NCI-H1930 (cell line): ENCODE results near the gene FEM1B.

Experiments
- DNase-seq, 2 experiments: peaks; one replicate each; lab custom pipeline; 2025; lab: John Stamatoyannopoulos, UW

Gene FEM1B

GRCh38 chr15:68259883-68260282 lies 17.7 kb upstream of the FEM1B start:
- no peak for DNase-seq

- no peak for DNase-seq
Observed at GRCh38 chr15:68261241-68261640, 16.3 kb upstream of the FEM1B start.

- no peak for DNase-seq
Observed at GRCh38 chr15:68261980-68262379, 15.6 kb upstream of the FEM1B start.

- no peak for DNase-seq
Observed at GRCh38 chr15:68262514-68263356, 14.8 kb upstream of the FEM1B start.

- no peak for DNase-seq
Observed at GRCh38 chr15:68264282-68264681, 13.3 kb upstream of the FEM1B start.

GRCh38 chr15:68265081-68265480 lies 12.5 kb upstream of the FEM1B start:
- no peak for DNase-seq

- no peak for DNase-seq
Observed at GRCh38 chr15:68265674-68266073, 11.9 kb upstream of the FEM1B start.

- no peak for DNase-seq
Observed at GRCh38 chr15:68268405-68268804, 9.1 kb upstream of the FEM1B start.

GRCh38 chr15:68271854-68272471 lies 5.6 kb upstream of the FEM1B start:
- no peak for DNase-seq

- no peak for DNase-seq
Observed at GRCh38 chr15:68272721-68273271, 4.7 kb upstream of the FEM1B start.

- DNase-seq = no peak
Observed at GRCh38 chr15:68274201-68274848, 3.2 kb upstream of the FEM1B start.

- no peak for DNase-seq
Observed at GRCh38 chr15:68275165-68275746, 2.3 kb upstream of the FEM1B start.

GRCh38 chr15:68276668-68277067 lies 877 bp upstream of the FEM1B start:
- no peak for DNase-seq

GRCh38 chr15:68277131-68277602 lies 378 bp upstream of the FEM1B start:
- DNase-seq = no peak

- DNase-seq = no peak
Observed at GRCh38 chr15:68278345-68278594, 725 bp downstream of the FEM1B start.

GRCh38 chr15:68278595-68279405 lies 1.3 kb downstream of the FEM1B start:
- DNase-seq = no peak

GRCh38 chr15:68279779-68280753 lies 2.5 kb downstream of the FEM1B start:
- no peak for DNase-seq

GRCh38 chr15:68281008-68281407 lies 3.5 kb downstream of the FEM1B start:
- DNase-seq = no peak

- DNase-seq = no peak
Observed at GRCh38 chr15:68283401-68283800, 5.9 kb downstream of the FEM1B start.

GRCh38 chr15:68284616-68285258 lies 7.2 kb downstream of the FEM1B start:
- no peak for DNase-seq
